NT2/D1 (cell line): ENCODE results near the gene HSPA4.

Experiments used
- SUZ12 ChIP-seq: IDR thresholded peaks from 2 replicates; pipeline ENCODE4 v1.6.1; 2011; ENCODE audit not compliant: insufficient read length, insufficient read depth; ENCODE audit errors: extremely low read depth
- YY1 ChIP-seq: IDR thresholded peaks from 2 replicates; pipeline ENCODE4 v1.6.1; 2011; ENCODE audit not compliant: insufficient read length, insufficient read depth

DNA sequence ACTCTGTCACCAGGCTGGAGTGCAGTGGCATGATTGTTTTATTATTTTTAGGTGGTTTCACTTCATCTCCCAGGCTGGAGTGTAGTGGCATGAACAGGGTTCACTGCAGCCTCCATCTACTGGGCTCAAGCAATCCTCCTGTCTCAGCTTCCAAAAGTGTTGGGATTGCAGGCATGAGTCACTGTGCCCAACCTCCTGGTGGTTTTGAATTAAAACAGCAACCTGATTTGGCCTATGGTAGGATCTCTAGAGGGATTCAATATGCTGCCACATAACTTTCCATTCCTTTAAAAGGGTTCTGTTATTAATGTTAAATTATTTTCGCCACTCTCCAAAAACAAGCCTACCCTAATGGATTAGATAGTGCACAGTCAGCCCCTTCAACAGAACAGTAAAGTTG is 9.9 kb upstream of the HSPA4 start:
- TF ChIP-seq YY1: no peak
- TF ChIP-seq SUZ12: no peak
